Mesothelial cell of epicardium (in vitro differentiated cells): ENCODE data around the gene CABP4. TPM values are rescaled to one million over a fixed set of nuclear protein-coding genes. Genes with fewer than 3 reads are reported as not detected.
"Not testable (repeated sequence)": the region's sequence is repeated elsewhere in the genome, so short reads cannot be mapped to it uniquely, and the experiment has no call there.

Experiments used
- DNase-seq, 2 experiments: peaks; one replicate each; pipeline ENCODE4 v3.0.0; 2021; ENCODE audit warnings: low spot score in 2 of 2; ENCODE audit not compliant: unreplicated experiment in 2 of 2
- H3K27ac Mint-ChIP-seq: 2 replicates; pipeline ENCODE4 v1.8.0; 2021; ENCODE audit warnings: mixed read lengths
- H3K27me3 Mint-ChIP-seq: 2 replicates; pipeline ENCODE4 v1.8.0; 2021; ENCODE audit warnings: low read depth, mixed read lengths
- H3K36me3 Mint-ChIP-seq: 2 replicates; pipeline ENCODE4 v1.8.0; 2021; ENCODE audit warnings: mixed read lengths
- H3K4me1 Mint-ChIP-seq: 2 replicates; pipeline ENCODE4 v1.8.0; 2021; ENCODE audit warnings: mixed read lengths
- H3K4me3 Mint-ChIP-seq: 2 replicates; pipeline ENCODE4 v1.8.0; 2021; ENCODE audit warnings: mild to moderate bottlenecking, moderate library complexity, mixed read lengths
- H3K9me3 Mint-ChIP-seq: 2 replicates; pipeline ENCODE4 v1.8.0; 2021; ENCODE audit warnings: mixed read lengths
- CTCF ChIP-seq: fragments of 200-600 bp; sonication (generic); IDR thresholded peaks from one replicate; pipeline ENCODE4 v1.5.0; 2021; ENCODE audit warnings: antibody characterized with exemption; ENCODE audit not compliant: unreplicated experiment
- total RNA-seq: library from RNA; stranded (reverse); gene quantifications from 3 replicates; pipeline ENCODE4 v1.2.1, GENCODE V29; 2021

CABP4 gene
- total RNA-seq, 1 donor from 2014 or later, result 0.29 TPM

DNA sequence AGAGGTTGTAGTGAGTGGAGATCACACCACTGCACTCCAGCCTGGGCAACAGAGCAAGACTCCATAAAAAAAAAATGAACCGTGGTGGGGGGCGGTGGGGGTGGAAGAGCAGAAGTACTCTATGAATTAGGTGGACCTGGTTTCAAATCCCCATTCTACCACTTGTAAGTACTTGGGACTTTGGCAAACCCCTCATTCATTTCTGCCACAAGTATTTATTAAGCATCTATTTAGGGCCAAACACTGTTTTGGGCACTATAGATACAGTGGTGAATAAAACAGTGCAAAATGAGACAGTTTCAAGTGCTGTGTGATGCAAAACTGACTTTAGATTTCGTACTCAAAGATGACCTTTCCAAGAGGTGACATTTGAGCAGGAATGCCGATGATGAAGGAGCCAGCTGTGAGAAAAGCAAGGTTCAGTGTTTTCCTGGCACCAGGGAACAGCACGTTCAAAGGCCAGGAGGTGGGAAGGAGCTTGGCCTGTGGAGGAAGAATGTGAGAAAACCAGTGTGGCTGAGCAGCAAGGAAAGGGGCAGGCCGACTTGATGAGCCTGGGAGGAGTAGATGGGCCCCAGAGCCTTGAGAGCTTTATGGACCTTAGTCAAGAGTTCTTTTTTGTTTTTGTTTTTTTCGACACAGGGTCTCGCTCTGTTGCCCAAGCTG, 15.3 kb downstream of the CABP4 start:
- no peaks in the 10 kb centered on the region for H3K36me3 Mint-ChIP-seq
- DNase-seq, result no peak
- H3K27ac Mint-ChIP-seq, result no peak overlapping the region
- H3K9me3 Mint-ChIP-seq, result no peaks in the 10 kb centered on the region
- no peak overlapping the region for H3K4me3 Mint-ChIP-seq
- no peaks in the 10 kb centered on the region for H3K27me3 Mint-ChIP-seq
- no peak for TF ChIP-seq CTCF
- H3K4me1 Mint-ChIP-seq, result peaks cover 14% of the 10 kb centered on the region

DNA sequence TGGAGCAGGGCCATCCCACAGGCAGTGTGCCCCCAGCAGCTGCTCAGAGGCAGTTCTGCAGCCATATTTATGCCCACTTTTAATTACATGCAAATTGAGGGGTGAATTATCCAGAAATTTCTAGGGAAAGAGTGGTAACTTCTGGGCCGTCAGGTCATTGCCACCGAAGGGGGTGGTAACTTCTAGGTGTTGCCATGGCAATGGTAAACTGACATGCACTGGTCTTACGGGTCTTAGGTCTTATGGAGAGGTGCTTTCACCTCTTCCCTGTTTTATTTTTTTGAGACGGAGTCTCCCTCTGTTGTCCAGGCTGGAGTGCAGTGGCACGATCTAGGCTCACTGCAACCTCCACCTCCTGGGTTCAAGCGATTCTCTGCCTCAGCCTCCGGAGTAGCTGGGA, 17.7 kb downstream of the CABP4 start:
- no peak for DNase-seq
- H3K4me1 Mint-ChIP-seq, result peaks cover 8% of the 10 kb centered on the region
- no peaks in the 10 kb centered on the region for H3K9me3 Mint-ChIP-seq
- no peaks in the 10 kb centered on the region for H3K36me3 Mint-ChIP-seq
- H3K4me3 Mint-ChIP-seq, result no peak overlapping the region
- TF ChIP-seq CTCF, result no peak
- H3K27ac Mint-ChIP-seq, result no peak overlapping the region
- H3K27me3 Mint-ChIP-seq, result peaks cover 2% of the 10 kb centered on the region

DNA sequence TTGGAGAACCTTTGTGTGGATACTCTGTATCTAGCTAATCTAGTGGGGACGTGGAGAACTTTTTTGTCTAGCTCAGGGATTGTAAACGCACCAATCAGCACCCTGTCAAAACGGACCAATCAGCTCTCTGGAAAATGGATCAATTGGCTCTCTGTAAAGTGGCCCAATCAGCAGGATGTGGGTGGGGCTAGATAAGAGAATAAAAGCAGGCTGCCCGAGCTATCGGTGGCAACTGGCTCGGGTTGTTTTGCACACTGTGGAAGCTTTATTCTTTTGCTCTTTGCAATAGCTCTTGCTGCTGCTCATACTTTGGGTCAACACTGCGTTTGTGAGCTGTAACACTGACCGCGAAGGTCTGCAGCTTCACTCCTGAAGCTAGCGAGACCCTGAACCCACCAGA, 21.5 kb downstream of the CABP4 start:
- DNase-seq, result not testable (repeated sequence)

DNA sequence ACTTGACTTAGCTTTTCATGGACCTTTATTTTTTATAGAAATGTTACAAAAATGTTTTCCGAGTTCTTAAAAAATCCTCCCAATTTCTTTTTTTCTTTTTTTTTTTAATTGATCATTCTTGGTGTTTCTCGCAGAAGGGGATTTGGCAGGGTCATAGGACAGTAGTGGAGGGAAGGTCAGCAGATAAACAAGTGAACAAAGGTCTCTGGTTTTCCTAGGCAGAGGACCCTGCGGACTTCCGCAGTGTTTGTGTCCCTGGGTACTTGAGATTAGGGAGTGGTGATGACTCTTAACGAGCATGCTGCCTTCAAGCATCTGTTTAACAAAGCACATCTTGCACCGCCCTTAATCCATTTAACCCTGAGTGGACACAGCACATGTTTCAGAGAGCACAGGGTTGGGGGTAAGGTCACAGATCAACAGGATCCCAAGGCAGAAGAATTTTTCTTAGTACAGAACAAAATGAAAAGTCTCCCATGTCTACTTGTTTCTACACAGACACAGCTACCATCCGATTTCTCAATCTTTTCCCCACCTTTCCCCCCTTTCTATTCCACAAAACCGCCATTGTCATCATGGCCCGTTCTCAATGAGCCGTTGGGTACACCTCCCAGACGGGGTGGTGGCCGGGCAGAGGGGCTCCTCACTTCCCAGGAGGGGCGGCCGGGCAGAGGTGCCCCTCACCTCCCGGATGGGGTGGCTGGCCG, 22.3 kb downstream of the CABP4 start:
- H3K9me3 Mint-ChIP-seq, DNase-seq, H3K27me3 Mint-ChIP-seq, H3K4me1 Mint-ChIP-seq, H3K27ac Mint-ChIP-seq, H3K36me3 Mint-ChIP-seq, H3K4me3 Mint-ChIP-seq: not testable (repeated sequence)

More for the DNA sequence above, 21.5 kb downstream of the CABP4 start:
- H3K27me3 Mint-ChIP-seq, H3K4me1 Mint-ChIP-seq, H3K36me3 Mint-ChIP-seq, H3K4me3 Mint-ChIP-seq, H3K9me3 Mint-ChIP-seq, H3K27ac Mint-ChIP-seq: not testable (repeated sequence)

GRCh38 chr11:67482275-67482826, 27.2 kb downstream of the CABP4 start:
- H3K36me3 Mint-ChIP-seq, result peaks cover 4% of the 10 kb centered on the region
- H3K27ac Mint-ChIP-seq, result peak overlapping the region; percentile 92
- H3K4me3 Mint-ChIP-seq, result peak overlapping the region; percentile 82
- H3K4me1 Mint-ChIP-seq, result peaks cover 31% of the 10 kb centered on the region
- TF ChIP-seq CTCF, result no peak
- peaks cover under 1% of the 10 kb centered on the region for H3K27me3 Mint-ChIP-seq
- DNase-seq, result no peak
- no peaks in the 10 kb centered on the region for H3K9me3 Mint-ChIP-seq

DNA sequence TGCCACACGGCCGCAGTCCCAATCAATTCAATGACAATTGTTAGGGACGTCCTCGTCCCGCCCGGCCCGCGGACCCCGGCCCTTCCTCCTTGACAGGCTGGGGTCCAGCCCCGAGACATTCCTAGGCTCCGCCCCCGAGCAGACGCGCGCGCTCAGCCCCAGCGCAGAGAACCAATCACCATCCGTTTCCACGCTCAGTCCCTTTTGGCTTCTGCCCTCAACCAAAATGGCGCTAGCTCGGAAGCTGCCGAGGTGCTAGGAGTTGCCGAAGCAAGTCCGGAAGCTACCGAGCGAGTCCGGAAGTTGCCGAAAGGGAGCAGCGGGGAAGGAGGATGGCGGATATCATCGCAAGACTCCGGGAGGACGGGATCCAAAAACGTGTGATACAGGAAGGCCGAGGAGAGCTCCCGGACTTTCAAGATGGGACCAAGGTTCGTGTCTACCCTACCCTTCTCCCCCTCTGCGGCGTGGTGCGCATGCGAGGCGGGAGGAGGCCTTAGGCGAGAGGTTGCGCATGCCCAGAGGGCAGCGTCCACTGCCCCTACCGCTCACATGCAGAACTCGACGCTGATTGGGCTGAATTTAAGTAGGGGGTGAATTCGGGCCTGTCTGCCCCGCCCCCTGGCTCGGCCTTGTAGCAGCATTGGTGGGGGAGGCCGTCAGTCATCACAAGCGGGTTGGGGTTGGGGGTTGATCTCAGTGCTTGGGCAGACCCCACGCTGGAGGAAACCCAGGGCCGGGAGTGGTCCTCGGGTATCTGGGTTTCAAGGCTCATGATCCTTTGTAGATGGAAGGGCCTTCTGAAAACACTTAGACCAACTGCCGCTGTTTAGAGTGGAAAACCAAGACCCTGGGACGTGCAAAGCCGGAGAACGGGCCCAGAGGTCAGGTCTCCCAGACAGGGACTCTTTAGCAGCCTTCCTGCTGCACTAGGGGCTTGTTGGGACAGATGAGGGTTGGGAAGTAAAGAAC, 28.0 kb downstream of the CABP4 start, which contains the start of gene AIP:
Gene AIP (plus strand): TSS at position 200 of the 972 bp plus-strand sequence. CDS start 133 bp downstream, at position 333.
- TF ChIP-seq CTCF, result peak; percentile 18
- no peaks in the 10 kb centered on the region for H3K9me3 Mint-ChIP-seq
- no peaks in the 10 kb centered on the region for H3K27me3 Mint-ChIP-seq
- H3K36me3 Mint-ChIP-seq, result peaks cover 11% of the 10 kb centered on the region
- H3K4me1 Mint-ChIP-seq, result peaks cover 31% of the 10 kb centered on the region
- H3K27ac Mint-ChIP-seq, result peak within 1 kb of the TSS; percentile 92
- peak within 1 kb of the TSS; percentile 82 for H3K4me3 Mint-ChIP-seq
- peak; percentile 92 to 98 for DNase-seq
